SH-SY5Y (cell line): ENCODE results near the gene IGSF8.
A peak's percentile ranks its signal among the peaks of the same experiment; 100 is the strongest.

Experiments
- GATA2 ChIP-seq: IDR thresholded peaks from 2 replicates; pipeline ENCODE4 v1.6.1; 2011; ENCODE audit warnings: mild to moderate bottlenecking, low read depth, low read length
- GATA3 ChIP-seq: IDR thresholded peaks from 2 replicates; pipeline ENCODE4 v1.6.1; 2011; ENCODE audit warnings: low read depth, mild to moderate bottlenecking, low read length, moderate library complexity

IGSF8 gene

DNA sequence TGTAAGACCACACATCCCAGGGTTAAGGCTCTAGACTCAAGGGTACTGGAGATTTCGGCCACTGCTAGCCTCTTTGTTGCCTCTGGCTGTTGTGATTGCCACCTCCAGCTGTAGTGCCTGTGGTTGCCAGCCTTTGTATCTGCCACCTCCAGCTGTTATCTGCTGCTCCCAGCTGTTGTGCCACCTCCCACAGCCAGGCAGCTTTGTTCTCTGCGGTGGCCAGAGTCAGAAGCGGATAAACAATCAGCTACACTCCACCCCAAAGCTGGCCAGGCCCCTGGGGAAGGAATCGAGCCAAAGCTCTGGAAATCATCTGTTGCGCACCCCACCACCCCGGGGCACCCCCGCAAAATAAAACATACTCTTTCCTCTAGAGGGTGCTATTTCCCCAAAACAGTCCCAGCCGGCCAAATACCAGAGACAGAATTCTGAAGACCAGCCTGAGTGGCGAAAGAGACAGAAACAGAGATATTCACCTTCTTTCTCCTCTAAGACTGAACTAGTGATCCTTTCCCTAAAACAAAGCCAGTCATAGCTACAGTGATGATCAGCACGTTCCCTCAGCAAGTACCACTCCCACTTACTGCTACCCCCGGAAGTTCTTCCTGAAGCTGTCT, 51.8 kb downstream of the IGSF8 start:
- peak; percentile 80 for TF ChIP-seq GATA2
- TF ChIP-seq GATA3 = no peak

DNA sequence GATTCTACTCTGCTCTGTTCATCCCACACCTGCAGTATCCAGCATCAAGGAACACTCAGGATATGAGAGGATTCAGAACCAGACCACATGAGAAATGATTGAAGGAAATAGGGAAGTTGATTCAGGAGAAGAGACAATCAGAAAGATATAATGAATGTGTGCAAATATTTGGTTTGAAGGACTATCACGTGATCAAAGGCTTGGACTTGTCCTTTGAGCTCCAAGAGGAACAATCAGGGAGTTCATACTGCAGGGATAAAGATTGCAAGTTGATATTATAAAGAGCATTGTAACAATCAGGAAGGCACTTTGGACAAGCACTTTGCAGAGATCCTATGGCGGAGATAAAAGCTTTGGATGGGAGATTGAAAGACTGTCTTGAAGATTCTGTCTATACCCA, 52.8 kb downstream of the IGSF8 start:
- TF ChIP-seq GATA3 (no peak), GATA2 (no peak)

DNA sequence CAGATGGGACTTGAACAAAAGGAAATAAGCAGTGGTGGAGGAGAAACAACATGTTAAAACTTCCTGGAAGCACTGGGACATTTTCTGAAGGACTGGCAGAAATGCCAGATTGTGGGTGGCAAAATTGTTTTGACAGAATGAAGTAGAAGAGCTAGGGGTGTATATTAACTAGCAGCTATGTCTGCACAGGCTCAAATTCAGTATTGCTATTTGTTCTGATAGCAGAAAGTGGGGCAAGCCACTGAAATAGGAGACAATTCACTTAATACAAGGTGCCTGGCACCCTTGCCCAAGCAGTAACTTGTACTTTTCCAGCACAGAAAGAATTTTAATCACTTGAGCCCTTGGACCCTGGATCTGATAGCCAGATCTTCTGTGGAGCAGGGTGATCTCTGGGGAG, 54.9 kb downstream of the IGSF8 start:
- TF ChIP-seq GATA2 = no peak
- no peak for TF ChIP-seq GATA3
